ENCODE measurements around the gene ARF3. TPM values are rescaled to one million over a fixed set of nuclear protein-coding genes. Genes with fewer than 3 reads are reported as not detected.
A peak's percentile ranks its signal among the peaks of the same experiment; 100 is the strongest.

The ARF3 gene
- polyA plus RNA-seq, 1 of the 3 experiments (the other 2 are of a cell fraction) = 204 TPM

GRCh38 chr12:48907245-48907644, 50.0 kb downstream of the ARF3 start (continued):
- TF ChIP-seq, protein P1, sequence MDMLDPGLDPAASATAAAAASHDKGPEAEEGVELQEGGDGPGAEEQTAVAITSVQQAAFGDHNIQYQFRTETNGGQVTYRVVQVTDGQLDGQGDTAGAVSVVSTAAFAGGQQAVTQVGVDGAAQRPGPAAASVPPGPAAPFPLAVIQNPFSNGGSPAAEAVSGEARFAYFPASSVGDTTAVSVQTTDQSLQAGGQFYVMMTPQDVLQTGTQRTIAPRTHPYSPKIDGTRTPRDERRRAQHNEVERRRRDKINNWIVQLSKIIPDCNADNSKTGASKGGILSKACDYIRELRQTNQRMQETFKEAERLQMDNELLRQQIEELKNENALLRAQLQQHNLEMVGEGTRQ (IDR thresholded peaks at IDR 0.05; ENCODE audit: borderline replicate concordance, low read depth, low read length) = no peak
- TF ChIP-seq FOSL2 (IDR thresholded peaks at IDR 0.05; ENCODE audit: borderline replicate concordance, low read depth) (no peak), MAX (IDR thresholded peaks at IDR 0.05; ENCODE audit: low read depth) (no peak), ELF1 (IDR thresholded peaks at IDR 0.05) (no peak)

DNA sequence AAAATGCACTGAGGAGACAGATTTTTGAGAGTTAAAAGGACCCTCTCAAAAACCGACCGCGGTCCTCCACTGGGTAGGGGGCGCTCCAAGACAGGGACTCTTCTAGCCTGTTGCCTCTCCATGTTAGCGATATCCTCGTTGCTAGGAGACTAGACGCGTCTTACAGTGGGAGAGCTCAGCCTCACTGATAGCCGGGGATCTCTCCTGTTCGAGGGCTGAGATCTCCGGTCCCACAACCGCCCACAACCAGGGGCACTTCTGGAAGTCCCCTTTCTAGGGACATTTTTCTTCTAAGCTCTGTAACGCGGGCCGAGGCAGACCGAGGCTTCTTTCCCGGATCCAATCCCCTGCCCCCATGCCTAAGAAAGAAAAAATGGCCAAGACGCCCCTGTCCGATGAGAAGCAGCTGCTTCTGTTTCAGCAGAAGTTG, 53.3 kb downstream of the ARF3 start:
- TF ChIP-seq, protein P2, sequence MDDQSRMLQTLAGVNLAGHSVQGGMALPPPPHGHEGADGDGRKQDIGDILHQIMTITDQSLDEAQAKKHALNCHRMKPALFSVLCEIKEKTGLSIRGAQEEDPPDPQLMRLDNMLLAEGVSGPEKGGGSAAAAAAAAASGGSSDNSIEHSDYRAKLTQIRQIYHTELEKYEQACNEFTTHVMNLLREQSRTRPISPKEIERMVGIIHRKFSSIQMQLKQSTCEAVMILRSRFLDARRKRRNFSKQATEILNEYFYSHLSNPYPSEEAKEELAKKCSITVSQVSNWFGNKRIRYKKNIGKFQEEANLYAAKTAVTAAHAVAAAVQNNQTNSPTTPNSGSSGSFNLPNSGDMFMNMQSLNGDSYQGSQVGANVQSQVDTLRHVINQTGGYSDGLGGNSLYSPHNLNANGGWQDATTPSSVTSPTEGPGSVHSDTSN (IDR thresholded peaks at IDR 0.05) = no peak
- no peak for TF ChIP-seq EP300 (IDR thresholded peaks at IDR 0.05; ENCODE audit: borderline replicate concordance in 1 of 2, low read depth in 1 of 2, low read length in 1 of 2)
- TF ChIP-seq MXI1 (IDR thresholded peaks at IDR 0.05; ENCODE audit: low read depth, low read length) = peak; percentile 80
- TF ChIP-seq TEAD4 (IDR thresholded peaks at IDR 0.05; ENCODE audit: borderline replicate concordance, insufficient read depth) = no peak
- TF ChIP-seq RAD21 (IDR thresholded peaks at IDR 0.05; ENCODE audit: low read length) = peak; percentile 23; the same call in 1 of the 2 replicates
- peak; percentile 97 for TF ChIP-seq SIN3A (IDR thresholded peaks at IDR 0.05; ENCODE audit: borderline replicate concordance, low read depth, low read length)
- no peak for TF ChIP-seq RCOR1 (IDR thresholded peaks at IDR 0.05; ENCODE audit: low read length)
- TF ChIP-seq, protein P3, sequence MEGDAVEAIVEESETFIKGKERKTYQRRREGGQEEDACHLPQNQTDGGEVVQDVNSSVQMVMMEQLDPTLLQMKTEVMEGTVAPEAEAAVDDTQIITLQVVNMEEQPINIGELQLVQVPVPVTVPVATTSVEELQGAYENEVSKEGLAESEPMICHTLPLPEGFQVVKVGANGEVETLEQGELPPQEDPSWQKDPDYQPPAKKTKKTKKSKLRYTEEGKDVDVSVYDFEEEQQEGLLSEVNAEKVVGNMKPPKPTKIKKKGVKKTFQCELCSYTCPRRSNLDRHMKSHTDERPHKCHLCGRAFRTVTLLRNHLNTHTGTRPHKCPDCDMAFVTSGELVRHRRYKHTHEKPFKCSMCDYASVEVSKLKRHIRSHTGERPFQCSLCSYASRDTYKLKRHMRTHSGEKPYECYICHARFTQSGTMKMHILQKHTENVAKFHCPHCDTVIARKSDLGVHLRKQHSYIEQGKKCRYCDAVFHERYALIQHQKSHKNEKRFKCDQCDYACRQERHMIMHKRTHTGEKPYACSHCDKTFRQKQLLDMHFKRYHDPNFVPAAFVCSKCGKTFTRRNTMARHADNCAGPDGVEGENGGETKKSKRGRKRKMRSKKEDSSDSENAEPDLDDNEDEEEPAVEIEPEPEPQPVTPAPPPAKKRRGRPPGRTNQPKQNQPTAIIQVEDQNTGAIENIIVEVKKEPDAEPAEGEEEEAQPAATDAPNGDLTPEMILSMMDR (IDR thresholded peaks at IDR 0.05) = peak; percentile 68
- TF ChIP-seq TAF1 (IDR thresholded peaks at IDR 0.05; ENCODE audit: borderline replicate concordance, low read depth, low read length) = peak; percentile 15; the same call in 1 of the 2 replicates
- no peak for TF ChIP-seq ELF1 (IDR thresholded peaks at IDR 0.05)
- no peak for TF ChIP-seq NRF1 (IDR thresholded peaks at IDR 0.05; ENCODE audit: low read depth, low read length)
- TF ChIP-seq YY1 (IDR thresholded peaks at IDR 0.05; ENCODE audit: low read depth) = peak; percentile 47; the same call in 1 of the 2 replicates
- no peak for TF ChIP-seq RXRA (IDR thresholded peaks at IDR 0.05; ENCODE audit: borderline replicate concordance, low read depth)
- no peak for TF ChIP-seq NFIC (IDR thresholded peaks at IDR 0.05; ENCODE audit: borderline replicate concordance)
- Histone ChIP-seq H3K27me3 (ENCODE audit: insufficient read depth) (no peaks in the 10 kb centered on the region), H3K79me2 (ENCODE audit: insufficient read depth) (no peaks in the 10 kb centered on the region), H3K36me3 (replicated peaks in 1 of 2; ENCODE audit: control insufficient read depth in 1 of 2, insufficient read depth in 2 of 2, low read length in 1 of 2) (no peaks in the 10 kb centered on the region), H3K4me3 (ENCODE audit: low read depth in 2 of 2, low read length in 1 of 2) (peak overlapping the region; percentile 53 to 84), H3K4me2 (peak overlapping the region; percentile 90), H4K20me1 (ENCODE audit: insufficient read depth) (no peaks in the 10 kb centered on the region), H3K4me1 (ENCODE audit: control insufficient read depth in 1 of 2, insufficient read depth in 2 of 2, low read depth in 1 of 2, low read length in 1 of 2) (peaks cover 0 to 5% of the 10 kb centered on the region in 2 experiments; a peak in 1 of 4 replicates), H3K9me3 (no peaks in the 10 kb centered on the region), H3K27ac (ENCODE audit: low read depth in 2 of 2, low read length in 1 of 2) (no peak overlapping the region), H3K9ac (peak overlapping the region; percentile 59; the same call in 1 of the 2 replicates), H2AFZ (ENCODE audit: low read depth) (peak overlapping the region; percentile 97), H3K9me2 (no peaks in the 10 kb centered on the region), H3F3A (replicated peaks; ENCODE audit: insufficient read depth) (peaks cover 4% of the 10 kb centered on the region)
- WGBS (ENCODE audit: low lambda C conversion rate) = 2% methylated on average over 18 of the region's 19 CpGs
- CTCF ChIA-PET = interaction anchor here (0.6 to 9.3 kb wide), 31 partner anchors 10 to 134 kb away, joined by 3 to 99 read pairs (median 4); partner anchors contain the start of genes FKBP11 and RND1
- POLR2A ChIA-PET = interaction anchor here (0.5 to 0.6 kb wide), 3 partner anchors 10 to 69 kb away, joined by 3 read pairs; no protein-coding TSS in a partner anchor
- DNase-seq = peak; percentile 85

All from SK-N-SH (cell line).